HG02642 (cell line): Measurements from ENCODE around the gene UTP14C.
"Not testable (repeated sequence)": the region's sequence is repeated elsewhere in the genome, so short reads cannot be mapped to it uniquely, and the experiment has no call there.

Experiments
- ATAC-seq: cut with Tn5 transposase; IDR thresholded peaks from one replicate; pipeline ENCODE4 v1.9.1; 2021; ENCODE audit warnings: mild to moderate bottlenecking; ENCODE audit not compliant: unreplicated experiment, poor library complexity

Gene UTP14C

GRCh38 chr13:52024481-52024880, at the start of gene UTP14C:
Gene UTP14C (plus strand): TSS chr13:52024691. CDS start chr13:52028805, 4,114 bp downstream.
- ATAC-seq: no peak

GRCh38 chr13:51976423-51976822, 48.1 kb upstream of the UTP14C start:
- no peak for ATAC-seq

- no peak for ATAC-seq
Observed at GRCh38 chr13:51976890-51977289, 47.6 kb upstream of the UTP14C start.

GRCh38 chr13:51977625-51978024, 46.9 kb upstream of the UTP14C start:
- ATAC-seq: no peak

GRCh38 chr13:51978796-51979556, 45.5 kb upstream of the UTP14C start:
- no peak for ATAC-seq

GRCh38 chr13:51980908-51981307, 43.6 kb upstream of the UTP14C start:
- ATAC-seq: no peak

- no peak for ATAC-seq
Observed at GRCh38 chr13:51981355-51981754, 43.1 kb upstream of the UTP14C start.

GRCh38 chr13:51983292-51983691, 41.2 kb upstream of the UTP14C start:
- not testable (repeated sequence) for ATAC-seq

- not testable (repeated sequence) for ATAC-seq
Observed at GRCh38 chr13:51984904-51985303, 39.6 kb upstream of the UTP14C start.

- no peak for ATAC-seq
Observed at GRCh38 chr13:51988988-51989618, 35.4 kb upstream of the UTP14C start.

GRCh38 chr13:51993713-51994112, 30.8 kb upstream of the UTP14C start:
- no peak for ATAC-seq

- no peak for ATAC-seq
Observed at GRCh38 chr13:51995677-51996551, 28.6 kb upstream of the UTP14C start.

- ATAC-seq: no peak
Observed at GRCh38 chr13:51996641-51997040, 27.9 kb upstream of the UTP14C start.

- ATAC-seq: no peak
Observed at GRCh38 chr13:51997186-51997585, 27.3 kb upstream of the UTP14C start.

GRCh38 chr13:51997641-51998330, 26.7 kb upstream of the UTP14C start:
- ATAC-seq: no peak

- ATAC-seq: no peak
Observed at GRCh38 chr13:51998723-51999509, 25.6 kb upstream of the UTP14C start.

- no peak for ATAC-seq
Observed at GRCh38 chr13:51999510-51999911, 25.0 kb upstream of the UTP14C start.

- no peak for ATAC-seq
Observed at GRCh38 chr13:51999921-52000320, 24.6 kb upstream of the UTP14C start.

- peak; percentile 75 for ATAC-seq
Observed at GRCh38 chr13:52001120-52001731, 23.3 kb upstream of the UTP14C start.
